Anterior cingulate cortex (tissue), 58 donors: ENCODE measurements around the gene POMT1.
A peak's percentile ranks its signal among the peaks of the same experiment; 100 is the strongest.

Experiments used
- DNase-seq, 58 donors: peaks; one replicate each; lab custom pipeline; 2025; lab: John Stamatoyannopoulos, UW

Gene POMT1

GRCh38 chr9:131523451-131524435 lies 21.0 kb downstream of the POMT1 start:
- peak in 6 of 58 donors; percentile 4 to 50 (median 22) for DNase-seq

GRCh38 chr9:131524665-131525315 lies 22.1 kb downstream of the POMT1 start:
- DNase-seq: no peak

- peak in 50 of 58 donors; percentile 12 to 91 (median 66) for DNase-seq
These were observed 23.2 kb downstream of the POMT1 start for GRCh38 chr9:131525643-131526565.

GRCh38 chr9:131528186-131528585 lies 25.5 kb downstream of the POMT1 start:
- DNase-seq: no peak

- DNase-seq: no peak
These were observed 26.3 kb downstream of the POMT1 start for GRCh38 chr9:131528886-131529505.

- DNase-seq: no peak
These were observed 27.2 kb downstream of the POMT1 start for GRCh38 chr9:131529597-131530545.

GRCh38 chr9:131530546-131530919 lies 27.8 kb downstream of the POMT1 start:
- DNase-seq: peak in 3 of 58 donors; percentile 16 to 38 (median 23)

- peak in 57 of 58 donors; percentile 8 to 87 (median 71) for DNase-seq
These were observed 28.5 kb downstream of the POMT1 start, which contains the start of gene UCK1 for GRCh38 chr9:131530920-131531832. TSS of gene UCK1 (minus strand) at chr9:131531263. CDS start at chr9:131531174, 89 bp downstream.

- no peak for DNase-seq
These were observed 32.1 kb downstream of the POMT1 start for GRCh38 chr9:131534721-131535237.

- DNase-seq: no peak
These were observed 35.2 kb downstream of the POMT1 start for GRCh38 chr9:131537946-131538345.

GRCh38 chr9:131539223-131539923 lies 36.7 kb downstream of the POMT1 start:
- no peak for DNase-seq

GRCh38 chr9:131543141-131543540 lies 40.4 kb downstream of the POMT1 start:
- no peak for DNase-seq

GRCh38 chr9:131545003-131545785 lies 42.5 kb downstream of the POMT1 start, which contains the start of gene PRRT1B:
TSS of gene PRRT1B (plus strand) at chr9:131545523. CDS start at chr9:131545616, 93 bp downstream.
- no peak for DNase-seq

GRCh38 chr9:131545786-131546335 lies 43.1 kb downstream of the POMT1 start:
- DNase-seq: no peak

- no peak for DNase-seq
These were observed 43.8 kb downstream of the POMT1 start for GRCh38 chr9:131546336-131547084.
